ENCODE results near the gene CSNK2A3. TPM values are rescaled to one million over a fixed set of nuclear protein-coding genes. Genes with fewer than 3 reads are reported as not detected.
"Not testable (repeated sequence)": the region's sequence is repeated elsewhere in the genome, so short reads cannot be mapped to it uniquely, and the experiment has no call there.

The CSNK2A3 gene
- polyA plus RNA-seq (2013, experiment 1 of 2; ENCODE audit: insufficient read length), result 0.75 TPM
- polyA plus RNA-seq (2013, experiment 2 of 2; ENCODE audit: insufficient read length), result 0.62 TPM

DNA sequence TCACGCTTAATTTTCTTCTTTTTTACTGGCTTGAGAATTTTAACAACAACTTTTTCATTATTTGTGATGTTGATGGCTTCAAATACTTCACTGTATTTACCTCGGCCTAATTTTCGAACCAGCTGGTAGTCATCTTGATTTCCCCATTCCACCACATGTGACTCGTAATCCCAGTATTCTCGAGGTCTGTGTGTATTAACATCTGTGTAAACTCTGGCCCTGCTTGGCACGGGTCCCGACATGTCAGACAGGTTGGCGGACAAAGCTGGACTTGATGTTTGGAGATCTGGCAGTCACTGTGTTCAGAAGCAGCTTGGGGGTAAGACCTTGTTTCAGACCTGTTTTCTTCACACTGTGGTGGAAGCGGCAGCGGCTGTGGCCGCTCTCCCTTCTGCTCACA is at the start of gene CSNK2A3:
Gene CSNK2A3, minus strand, starts transcription at position 373 of the 400 bp plus-strand sequence. Its CDS starts 131 bp downstream, at position 242.
- not testable (repeated sequence) for DNase-seq

DNA sequence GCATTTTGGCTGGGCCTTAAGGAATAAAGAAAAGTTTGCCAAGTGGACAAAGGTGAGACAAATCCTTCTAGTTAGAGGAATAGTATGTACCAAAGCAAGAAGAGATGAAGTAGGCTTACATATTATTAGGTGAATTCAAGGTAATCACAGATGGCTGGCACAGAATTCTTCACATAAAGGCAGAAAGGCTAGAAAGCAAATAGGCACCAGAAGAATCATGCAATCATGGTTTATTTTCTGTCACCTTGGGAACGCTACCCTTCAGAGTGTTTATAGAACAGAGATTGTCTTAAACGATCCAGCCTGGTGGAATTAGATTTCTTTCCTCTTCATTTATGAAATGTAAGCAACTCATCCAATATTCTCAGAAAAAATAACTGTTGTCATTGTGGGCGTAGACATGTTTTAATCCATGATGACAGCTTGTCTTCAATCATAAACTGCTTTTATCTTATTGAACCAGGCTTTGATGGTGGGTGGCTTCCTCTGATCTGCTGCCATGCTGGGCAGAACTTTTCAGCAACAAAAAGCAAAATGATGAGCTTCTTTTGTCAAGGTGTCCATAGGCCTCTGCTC is 49.0 kb upstream of the CSNK2A3 start:
- DNase-seq, result no peak

GRCh38 chr11:11400635-11401232 is 47.7 kb upstream of the CSNK2A3 start:
- DNase-seq, result no peak

GRCh38 chr11:11400121-11400520 is 47.1 kb upstream of the CSNK2A3 start:
- DNase-seq, result no peak

GRCh38 chr11:11397781-11398180 is 44.7 kb upstream of the CSNK2A3 start:
- DNase-seq, result no peak

- no peak for DNase-seq
Observed at GRCh38 chr11:11397036-11397415, 44.0 kb upstream of the CSNK2A3 start.

- DNase-seq, result peak; percentile 75
Observed at GRCh38 chr11:11396301-11397035, 43.4 kb upstream of the CSNK2A3 start.

- DNase-seq, result no peak
Observed at GRCh38 chr11:11395126-11395525, 42.1 kb upstream of the CSNK2A3 start.

- DNase-seq, result no peak
Observed at GRCh38 chr11:11394241-11394640, 41.2 kb upstream of the CSNK2A3 start.

DNA sequence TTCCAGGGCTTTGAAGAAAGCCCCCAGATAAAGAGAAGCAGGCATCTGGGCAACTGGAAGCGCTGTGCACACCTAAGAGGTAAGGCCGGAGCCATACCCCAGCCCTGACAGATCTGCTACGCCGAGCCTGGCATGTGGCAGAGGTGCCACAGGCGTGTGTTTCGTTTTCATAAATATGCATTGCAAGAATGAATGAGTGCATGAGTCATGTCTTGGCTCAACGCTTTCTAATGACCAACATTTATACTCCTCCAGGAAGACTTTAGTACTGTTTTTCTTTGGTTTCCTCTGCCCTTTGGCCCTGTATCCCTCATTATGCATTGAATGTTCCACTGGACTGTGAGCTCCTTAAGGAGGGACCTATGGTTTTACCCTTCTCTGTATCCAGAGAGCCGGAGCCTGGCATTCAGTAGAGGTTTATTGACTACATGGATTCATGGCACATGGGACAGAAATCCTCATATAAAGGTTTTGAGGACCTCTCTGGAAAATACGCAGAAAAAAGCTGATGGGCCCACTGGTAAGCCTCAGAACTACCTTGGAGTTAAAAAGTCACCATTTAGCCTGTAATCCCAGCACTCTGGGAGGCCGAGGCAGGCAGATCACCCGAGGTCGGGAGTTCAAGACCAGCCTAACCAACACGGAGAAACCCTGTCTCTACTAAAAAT is 38.9 kb upstream of the CSNK2A3 start:
- DNase-seq, result peak; percentile 69

DNA sequence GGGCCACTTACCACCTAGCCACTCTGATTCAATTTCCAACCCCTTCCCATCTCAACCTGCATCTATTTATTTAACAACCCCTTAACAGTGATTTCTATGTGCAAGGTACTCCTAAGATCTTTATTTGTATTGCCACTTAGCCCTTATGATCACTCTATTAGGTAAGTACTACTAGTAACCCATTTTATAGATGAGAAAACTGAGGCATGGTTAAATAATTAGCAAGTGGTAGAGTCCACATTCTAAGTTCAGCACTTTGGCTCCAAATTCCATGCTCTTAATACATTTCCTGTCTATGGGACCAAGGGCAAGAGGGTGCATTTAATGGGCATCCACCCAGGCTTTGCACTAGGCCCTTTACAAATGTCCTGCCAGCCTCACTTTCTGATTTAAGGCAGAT is 38.1 kb upstream of the CSNK2A3 start:
- no peak for DNase-seq

- no peak for DNase-seq
Observed at GRCh38 chr11:11390068-11390771, 37.2 kb upstream of the CSNK2A3 start.

DNA sequence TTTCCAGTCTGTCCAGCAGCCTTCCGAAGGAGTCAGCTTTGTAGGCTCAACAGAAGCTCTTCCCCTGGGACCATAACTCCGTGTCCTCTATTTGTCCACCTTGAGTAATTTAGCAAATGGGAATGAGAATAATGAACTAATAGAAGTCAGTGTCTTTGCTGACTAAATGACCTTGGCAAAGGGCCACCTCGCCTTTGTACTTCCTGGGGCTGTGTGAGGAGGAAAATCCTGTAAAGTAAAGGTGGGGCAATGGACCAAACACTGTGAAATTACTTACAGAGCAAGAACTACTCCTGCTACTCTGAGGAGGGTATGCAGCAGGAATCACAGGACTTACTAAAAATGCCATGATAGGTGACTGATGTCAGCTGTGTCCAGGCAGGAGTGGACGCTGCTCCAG is 36.2 kb upstream of the CSNK2A3 start:
- DNase-seq, result no peak

- no peak for DNase-seq
Observed at GRCh38 chr11:11387622-11388305, 34.7 kb upstream of the CSNK2A3 start.

DNA sequence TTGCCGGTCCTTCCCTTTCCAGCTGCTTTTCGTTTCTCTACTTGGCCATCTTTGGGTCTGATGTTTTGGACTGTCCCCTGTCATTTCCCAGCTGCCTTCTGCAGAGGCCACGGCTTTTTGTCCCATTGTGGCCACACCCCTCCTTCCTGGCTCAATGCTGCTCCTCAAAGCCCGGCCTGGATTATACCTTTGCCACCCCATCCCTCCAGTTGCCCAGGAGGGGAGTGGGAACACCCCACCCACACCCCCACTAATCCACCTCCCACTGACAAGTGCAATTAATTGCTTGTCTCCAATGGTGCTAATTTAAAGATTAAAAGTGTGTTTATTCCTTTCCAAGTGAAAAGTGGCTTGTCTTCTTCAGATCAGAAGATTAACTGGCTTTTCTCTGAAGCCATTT is 34.2 kb upstream of the CSNK2A3 start:
- no peak for DNase-seq

DNA sequence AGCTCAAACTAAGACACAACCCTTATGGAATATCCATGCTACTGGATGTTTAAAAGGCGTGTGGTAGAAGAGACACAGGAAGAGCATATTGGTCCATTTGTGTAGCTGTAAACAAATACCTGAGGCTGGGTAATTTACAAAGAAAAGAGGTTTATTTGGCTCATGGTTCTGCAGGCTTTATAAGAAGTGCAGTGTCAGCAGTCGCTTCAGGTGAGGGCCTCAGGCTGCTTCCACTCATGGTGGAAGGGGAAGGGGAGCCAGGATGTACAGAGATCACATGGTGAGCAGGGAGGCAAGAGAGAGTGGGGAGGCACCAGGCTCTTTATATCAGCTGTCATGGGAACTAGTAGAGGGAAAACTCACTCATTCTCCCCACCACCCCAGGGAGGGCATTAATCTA is 31.8 kb upstream of the CSNK2A3 start:
- no peak for DNase-seq

- no peak for DNase-seq
Observed at GRCh38 chr11:11383995-11384394, 30.9 kb upstream of the CSNK2A3 start.

DNA sequence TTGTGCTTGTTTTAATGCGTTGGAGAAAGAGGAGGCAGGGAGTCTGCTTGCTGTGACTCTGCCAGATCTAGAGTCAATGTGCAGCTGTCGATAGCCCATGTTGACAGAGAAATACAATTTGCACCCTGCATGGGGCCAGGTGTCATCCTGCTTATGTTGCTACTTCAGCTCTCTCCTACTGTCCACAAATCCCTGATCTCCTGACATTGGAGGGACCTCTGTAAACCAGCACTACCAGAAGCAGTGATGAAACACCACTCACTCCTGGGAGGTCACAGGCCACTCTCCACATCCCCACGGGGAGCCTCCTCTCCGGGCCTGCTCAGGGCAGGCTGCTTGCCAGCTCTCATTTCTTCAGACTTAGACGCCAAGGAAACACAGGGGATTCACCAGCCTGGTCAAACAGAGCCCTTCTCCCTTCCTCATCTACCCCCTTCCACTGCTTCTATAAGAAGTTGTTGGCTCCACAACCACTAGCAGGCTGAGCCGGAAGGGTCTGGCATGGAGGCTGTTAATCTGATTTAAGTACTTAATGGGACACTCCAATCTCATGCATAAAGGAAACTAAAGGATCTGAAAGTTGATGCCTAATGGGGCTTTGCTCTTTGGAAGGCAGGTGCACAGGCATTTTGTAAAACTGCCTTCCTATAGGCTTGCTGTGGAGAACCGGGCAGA is 29.9 kb upstream of the CSNK2A3 start:
- no peak for DNase-seq

DNA sequence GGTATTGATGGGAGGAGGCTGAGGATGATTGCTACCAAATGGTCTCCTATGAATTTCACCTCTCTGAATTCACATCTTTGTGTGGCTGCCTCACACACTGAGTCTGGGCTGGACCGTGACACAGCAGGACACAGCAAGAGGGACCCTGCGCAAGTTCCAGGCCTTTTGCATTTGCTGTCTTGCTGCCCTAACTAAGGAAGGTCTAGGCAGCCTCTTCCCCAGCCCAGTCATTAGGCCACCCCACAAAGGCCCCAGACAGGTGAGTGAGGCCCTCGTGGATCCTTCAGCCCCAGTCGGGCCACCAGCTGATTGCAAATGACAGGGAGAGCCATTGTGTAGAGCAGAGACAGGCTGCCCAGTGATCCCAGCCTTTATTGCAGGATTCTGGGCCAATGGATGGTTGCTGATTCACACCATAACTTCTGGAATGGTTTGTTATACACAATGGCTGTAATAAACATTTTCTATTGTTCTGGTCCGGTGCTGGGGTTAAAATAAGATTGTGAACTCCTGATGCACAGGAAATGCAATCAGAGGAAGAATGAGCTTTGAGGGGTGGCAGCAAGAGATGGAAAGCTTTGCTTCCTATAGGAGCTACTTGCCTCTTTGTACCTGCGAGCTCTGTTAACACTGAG is 28.5 kb upstream of the CSNK2A3 start:
- no peak for DNase-seq

GRCh38 chr11:11380883-11381282 is 27.8 kb upstream of the CSNK2A3 start:
- no peak for DNase-seq

- no peak for DNase-seq
Observed at GRCh38 chr11:11380340-11380739, 27.3 kb upstream of the CSNK2A3 start.

Measured in fibroblast of skin of scalp (primary cell).